NCI-H1105 treated with DMSO at 0.1 percent for 48 hours (cell line): ENCODE data around the gene SCAPER.
"Not testable (repeated sequence)": the region's sequence is repeated elsewhere in the genome, so short reads cannot be mapped to it uniquely, and the experiment has no call there.

Experiments used
- DNase-seq: peaks from one replicate; lab custom pipeline; 2025; lab: John Stamatoyannopoulos, UW

SCAPER gene

DNA sequence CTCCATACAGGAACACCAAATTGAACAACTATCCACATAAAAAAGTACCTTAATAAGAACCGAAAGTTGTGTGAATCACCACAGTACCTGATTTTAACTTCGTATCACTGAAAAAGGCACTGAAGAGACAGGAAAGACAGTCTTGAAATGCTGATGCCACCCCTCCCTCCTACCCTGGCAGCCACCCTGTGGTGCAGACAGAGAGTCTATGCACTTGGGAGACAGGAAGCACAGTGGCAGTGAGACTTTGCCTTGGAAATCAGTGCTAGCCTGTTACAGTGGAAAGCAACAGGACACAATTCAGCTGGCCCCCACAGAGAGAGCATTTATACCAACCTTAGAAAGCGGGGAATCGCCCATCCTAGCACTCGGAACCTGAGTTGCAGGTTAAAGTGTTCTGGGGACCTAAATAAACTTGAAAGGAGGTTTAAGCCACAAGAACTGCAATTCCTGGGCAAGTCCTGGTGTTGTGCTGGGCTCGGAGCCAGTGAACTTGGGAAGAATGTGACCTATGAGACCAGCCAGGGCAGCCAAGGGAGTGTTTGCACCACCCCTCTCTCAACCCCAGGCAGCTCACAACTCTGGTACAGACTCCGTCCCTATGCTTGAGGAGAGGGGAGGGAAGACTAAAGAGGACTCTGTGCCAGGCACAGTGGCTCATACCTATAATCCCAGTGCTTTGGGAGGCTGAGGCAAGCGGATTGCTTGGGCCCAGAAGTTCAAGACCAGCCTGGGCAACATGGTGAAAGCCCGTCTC lies 328.4 kb downstream of the SCAPER start:
- DNase-seq: no peak

DNA sequence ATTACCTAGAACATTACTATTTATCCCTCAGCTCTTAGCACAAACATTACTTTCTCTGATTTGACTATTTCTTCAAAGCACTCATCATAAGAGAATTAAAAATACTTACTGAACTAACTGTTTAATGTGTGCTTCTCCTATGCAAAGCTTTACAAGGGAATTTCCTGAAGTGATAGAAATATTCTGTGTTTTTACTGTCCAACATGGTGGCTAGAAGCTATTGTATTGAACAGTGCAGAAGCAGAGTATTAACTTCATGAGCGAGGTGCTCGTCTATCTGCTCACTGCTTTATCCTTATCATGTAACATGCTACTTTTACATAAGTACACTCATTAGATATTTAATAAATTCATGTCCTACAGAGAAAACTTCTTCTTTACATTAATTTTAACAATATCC lies 329.5 kb downstream of the SCAPER start:
- DNase-seq: no peak

DNA sequence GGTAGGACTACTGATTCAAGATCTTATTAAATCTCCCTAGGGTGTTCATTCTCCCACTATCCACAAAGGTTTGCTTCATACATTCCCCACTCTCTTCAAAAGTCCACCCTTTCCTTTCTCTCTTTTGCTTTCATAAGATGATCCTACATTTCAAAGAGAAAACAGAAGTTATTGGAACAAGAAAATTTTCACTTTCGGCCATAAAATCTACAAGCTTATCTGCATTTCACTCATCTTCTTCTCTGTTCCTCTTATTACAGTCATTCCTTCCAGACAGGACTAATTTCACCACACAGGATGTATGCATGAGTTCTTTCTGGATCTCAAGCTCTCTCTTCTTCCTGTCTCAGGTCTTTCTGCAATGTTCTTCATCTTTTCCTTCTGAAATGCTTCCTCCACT lies 329.9 kb downstream of the SCAPER start:
- no peak for DNase-seq

DNA sequence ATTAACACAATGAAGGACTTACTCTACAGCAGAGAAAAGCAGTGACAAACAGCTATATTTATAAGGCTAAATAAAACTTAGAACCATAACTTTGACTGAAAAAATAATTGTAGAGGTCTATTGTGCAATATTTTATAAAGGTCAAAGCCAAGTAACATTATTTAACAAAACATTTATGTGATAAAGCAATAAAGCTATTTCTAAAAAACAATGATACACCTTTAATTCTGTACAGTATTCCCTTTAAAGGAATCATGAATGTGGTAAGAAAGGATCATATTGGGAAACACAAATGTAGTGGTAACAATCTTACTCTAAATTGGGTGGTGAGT lies 332.2 kb downstream of the SCAPER start:
- no peak for DNase-seq

DNA sequence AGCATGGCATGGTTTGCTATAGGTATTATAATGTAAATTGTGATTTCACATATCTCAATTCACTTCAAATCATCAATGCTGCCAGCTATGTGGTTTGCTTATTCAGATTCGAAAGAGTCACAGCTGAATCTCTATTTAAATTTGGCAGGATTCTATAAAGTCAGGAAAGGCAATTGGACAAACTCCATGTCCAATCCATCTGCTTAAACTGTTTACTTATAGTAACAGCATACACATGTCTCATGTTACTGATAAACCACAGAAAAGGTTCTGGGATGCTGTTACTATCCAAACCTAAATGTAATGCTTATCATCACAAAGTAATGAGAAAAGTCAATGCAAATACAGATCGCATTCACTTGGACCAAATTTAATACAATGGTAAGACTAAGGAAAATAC lies 338.9 kb downstream of the SCAPER start:
- no peak for DNase-seq

DNA sequence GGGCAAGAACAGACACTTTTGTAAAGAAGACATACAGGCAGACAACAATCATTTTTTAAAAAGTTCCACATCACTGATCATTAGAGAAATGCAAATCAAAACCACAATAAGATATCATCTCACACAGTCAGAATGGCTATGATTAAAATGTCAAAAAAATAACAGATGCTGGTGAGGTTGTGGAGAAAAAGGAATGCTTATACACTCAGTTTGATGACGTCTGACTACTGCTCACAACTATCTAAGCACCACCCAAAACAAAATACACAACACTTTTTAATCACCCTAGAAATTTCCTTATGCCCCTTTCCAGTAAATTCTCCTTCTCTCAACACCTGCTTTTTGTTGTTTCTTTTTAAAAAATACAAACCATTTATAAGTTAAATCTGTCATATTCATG lies 339.8 kb downstream of the SCAPER start:
- no peak for DNase-seq

DNA sequence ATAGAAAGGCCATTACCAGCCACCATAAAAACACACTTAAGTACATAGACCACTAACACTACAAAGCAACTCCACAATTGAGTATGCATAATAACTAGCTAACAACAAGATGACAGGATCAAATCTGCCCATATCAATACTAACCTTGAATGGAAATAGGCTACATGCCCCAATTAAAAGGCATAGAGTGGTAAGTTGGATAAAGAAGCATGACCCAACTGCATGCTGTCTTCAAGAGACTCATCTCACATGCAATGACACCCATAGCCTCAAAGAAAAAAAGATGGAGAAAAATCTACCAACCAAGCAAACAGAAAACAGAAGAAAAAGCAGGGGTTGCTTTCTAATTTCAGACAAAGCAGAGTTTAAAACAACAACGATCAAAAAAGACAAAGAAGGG lies 349.9 kb downstream of the SCAPER start:
- no peak for DNase-seq

DNA sequence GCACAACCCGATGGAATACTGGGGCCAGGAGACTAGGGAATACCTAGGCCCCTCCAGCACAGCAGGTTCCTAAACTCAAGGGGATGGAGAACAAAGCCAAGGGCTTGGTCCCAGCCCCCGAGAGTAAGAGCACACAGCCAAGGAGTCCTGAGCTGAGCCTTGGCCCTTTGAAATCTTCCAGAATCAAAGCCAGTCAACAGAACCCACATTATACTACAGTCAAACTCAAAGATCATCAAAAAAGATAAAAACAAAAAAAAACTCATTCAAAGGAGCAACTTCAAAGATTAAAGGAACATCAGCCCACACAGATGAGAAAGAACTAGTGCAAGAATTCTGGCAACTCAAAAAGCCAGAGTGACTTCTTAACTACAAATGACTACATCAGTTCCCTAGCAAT lies 351.6 kb downstream of the SCAPER start:
- DNase-seq: no peak

DNA sequence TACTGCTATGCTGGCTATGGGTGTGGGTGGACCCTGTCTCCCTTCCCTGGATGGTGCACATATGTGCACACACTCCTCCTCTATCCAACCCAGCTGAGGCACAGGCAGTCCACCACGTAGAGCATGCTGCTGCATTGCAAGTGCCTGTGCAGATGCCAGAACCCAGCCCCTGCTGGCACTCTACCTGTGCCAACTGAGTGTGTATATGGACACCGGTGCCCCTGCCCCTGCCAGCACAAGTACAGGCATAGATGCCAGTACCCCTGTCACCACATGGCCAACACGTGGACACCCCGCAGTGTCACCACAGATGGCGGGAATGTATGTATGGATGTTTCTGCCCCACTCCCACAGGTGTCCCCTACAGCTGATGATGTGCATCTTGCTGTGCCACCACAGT lies 352.0 kb downstream of the SCAPER start:
- DNase-seq: no peak

DNA sequence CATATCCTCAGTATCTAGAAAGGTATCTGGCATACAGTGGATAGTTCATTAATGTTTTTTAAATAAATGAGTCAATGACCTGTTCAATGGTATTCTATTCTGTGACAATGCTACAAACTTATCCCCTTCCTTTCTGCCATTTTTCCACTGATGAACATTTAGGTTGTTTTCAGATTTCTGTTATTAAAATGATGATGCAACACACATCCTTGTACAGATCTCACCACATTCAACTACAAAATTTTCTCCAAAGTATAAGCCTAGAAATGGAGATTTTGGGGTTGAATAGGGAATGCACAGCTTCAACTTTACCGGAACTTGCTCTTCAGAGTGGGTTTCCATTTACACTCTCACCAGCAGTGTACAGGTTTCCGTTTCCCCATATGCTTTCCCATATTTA lies 358.3 kb downstream of the SCAPER start:
- no peak for DNase-seq

DNA sequence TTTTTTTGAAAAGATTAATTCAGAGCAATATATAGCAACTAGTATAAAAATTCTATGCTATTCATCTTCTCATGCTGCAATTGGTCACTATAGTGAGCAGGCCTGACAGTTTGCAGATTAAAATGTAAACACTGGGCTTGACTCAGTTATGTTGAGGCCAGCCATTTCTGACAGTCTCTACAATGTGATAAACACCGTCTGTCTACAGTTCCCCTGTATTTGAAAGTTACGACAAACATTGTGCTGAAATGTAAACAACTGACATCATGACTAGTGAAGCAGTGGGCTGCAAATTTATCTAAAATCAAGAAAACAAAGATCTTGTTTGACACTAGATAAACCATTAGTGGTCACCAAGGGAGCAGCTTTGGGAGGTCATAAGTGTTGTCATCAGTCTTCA lies 371.1 kb downstream of the SCAPER start:
- DNase-seq: no peak

DNA sequence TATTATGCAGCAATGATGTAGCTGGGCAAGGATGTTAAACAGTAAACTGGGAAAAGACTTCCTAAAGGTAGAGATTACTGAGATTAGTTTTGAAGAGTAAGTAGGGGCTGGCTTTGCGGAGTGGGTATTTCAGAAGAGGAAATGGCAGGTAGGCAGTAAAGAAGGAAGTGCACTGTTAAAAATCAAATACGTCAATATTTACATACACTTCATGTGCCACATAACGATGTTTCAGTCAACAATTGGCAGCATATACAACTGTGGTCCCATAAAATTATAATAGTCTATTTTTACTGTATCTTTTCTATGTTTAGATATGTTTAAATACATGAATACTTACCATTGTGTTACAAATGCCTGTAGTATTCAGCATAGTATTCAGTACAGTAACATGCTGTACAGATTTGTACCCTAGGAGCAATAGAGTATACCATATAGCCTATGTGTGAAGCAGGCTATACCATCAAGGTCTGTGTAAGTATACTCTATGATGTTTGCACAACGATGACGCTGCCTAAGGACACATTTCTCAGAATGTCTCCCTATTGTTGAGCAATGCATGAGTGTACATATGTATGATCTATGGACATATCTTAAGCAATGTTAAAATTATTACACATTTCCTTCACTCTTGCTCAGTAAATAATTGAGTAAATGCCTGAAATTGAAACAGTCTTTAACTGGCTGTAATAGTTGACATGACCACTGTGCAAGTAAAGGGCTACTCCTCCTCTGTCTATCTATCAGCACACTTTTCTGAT lies 371.9 kb downstream of the SCAPER start:
- no peak for DNase-seq

DNA sequence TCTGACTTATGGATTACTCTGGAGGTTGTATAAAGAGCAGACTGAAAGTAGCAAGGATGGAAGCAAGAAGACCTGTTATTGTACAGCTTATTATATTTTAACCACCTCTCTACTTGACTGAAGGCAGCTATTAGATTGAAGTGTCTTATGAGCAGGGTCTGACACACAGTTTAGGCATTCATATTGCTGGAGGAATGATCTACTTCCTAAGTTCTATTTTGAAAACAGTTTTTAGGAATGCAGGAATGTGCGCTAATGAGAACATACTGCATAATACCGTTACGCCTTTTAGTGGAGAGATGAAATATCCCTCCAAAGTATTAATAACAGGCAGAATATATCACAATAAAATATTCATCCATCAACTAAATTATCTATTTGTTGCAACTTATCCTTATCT lies 375.2 kb downstream of the SCAPER start:
- DNase-seq: no peak

DNA sequence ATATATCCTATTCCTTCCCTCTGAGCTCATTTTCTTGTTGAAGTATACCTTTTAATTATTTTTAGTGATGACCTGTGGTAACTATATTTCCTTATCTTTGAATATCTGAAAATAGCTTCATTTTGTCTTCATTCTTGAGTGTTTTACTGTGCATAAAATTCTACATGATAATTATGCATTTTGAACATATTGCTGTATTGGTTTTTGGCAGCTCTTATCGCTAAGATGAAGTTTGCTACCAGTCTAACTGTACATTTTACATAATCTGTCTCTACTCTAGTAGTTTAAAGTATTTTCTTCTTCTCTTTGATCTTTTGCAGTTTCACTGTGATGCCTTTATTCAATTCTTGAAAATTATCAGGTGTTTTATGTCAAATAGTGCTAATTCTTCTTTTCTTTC lies 379.0 kb downstream of the SCAPER start:
- DNase-seq: no peak

DNA sequence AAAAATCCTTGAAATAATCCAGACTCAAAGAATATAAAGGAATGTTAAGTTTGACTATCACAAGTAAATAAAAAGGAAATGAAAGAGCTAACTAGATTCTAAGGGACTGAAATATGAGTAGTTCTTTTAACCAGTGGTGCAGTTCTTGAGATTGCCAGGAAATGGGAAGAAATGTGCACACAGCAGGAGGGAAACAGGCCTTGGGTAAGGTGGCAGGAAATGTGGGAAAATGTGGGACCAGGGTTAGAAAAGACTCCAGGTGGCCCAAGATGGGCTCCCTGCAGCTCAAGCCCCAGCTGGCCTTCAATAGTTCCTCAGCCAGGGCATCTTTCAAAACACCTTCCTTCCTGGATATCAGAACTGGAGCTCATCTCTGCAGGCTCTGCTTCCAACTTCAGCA lies 387.2 kb downstream of the SCAPER start:
- no peak for DNase-seq

DNA sequence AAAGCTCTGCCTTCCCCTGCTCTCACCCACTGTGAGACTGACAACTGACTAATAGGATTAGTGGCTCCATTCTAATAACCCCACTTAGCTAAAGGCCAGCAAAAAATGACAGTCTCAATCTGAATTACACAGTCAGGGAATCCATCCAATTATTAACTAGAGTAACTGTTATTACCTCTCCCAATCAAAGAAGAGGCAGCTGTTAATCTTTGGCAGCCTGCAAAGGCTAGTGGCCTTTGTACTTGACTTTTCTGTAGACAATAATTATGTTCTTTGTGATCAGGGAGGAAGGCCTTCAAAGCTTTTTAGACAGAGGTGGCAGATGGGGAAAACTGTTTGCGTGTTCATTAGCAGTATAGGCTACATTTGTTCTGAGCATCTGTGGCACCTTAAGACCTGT lies 390.9 kb downstream of the SCAPER start:
- peak; percentile 86 for DNase-seq

DNA sequence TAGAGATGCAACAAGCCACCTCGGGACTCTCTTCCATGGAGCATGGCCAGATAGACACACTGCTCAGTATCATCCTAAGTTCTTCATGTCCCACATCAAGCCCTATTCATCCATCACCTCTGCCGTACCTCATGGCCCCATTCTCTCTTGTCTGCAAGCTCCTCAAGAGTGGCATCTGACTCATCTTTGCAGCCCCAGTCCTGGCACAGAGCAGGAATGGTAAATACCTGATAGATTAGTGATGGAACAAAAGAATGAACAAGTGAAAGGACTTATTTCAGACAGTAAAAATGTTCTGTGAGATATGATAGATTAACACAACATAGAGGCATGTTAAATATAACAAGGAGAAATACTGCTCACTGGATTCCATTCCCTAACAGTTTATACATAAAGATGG lies 392.2 kb downstream of the SCAPER start:
- no peak for DNase-seq

DNA sequence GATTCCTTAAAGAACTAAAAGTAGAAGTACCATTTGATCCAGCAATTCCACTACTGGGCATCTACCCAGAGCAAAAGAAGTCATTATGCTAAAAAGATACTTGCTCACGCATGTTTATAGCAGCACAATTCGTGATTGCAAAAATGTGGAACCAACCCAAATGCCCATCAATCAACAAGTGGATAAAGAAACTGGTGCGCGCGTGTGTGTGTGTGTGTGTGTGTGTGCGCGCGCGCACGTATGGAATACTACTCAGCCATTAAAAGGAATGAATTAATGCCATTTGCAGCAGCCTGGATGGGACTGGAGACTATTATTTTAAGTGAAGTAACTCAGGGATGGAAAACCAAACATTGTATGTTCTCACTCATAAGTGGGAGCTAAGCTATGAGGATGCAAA lies 394.5 kb downstream of the SCAPER start:
- DNase-seq: not testable (repeated sequence)

DNA sequence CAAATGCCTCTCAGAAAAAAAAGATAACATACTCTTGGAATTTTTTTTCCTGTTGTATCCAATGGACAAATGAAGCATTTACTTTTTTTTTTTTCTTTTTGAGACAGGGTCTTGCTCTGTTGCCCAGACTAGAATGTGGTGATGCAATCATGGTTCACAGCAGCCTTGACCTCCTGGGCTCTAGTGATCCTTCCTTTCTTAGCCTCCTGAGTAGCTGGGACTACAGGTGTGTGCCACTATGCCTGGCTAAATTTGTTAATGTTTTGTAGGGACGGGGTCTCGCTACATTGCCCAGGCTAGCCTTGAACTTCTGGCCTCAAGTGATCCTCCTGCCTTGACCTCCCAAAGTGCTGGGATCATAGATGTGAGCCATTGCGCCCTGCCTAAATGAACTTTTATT lies 401.3 kb downstream of the SCAPER start:
- DNase-seq: no peak

DNA sequence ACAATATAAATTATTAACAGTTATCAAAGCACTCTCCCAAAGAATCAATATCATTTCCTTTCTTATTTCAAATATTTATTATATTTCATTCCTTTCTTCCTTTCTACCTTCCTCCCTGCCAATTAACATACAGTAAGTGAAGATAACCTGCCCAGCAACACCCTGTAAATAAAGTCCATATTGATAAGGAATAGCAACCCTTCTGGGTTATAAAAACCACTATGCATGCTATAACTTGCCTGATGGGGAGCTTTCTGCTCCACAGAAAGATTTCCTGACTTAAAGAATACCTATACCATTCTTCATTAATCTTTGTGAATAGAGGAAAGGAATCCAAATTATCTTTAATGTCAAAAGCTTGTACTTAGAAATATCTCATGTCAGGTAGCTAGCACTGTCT lies 402.0 kb downstream of the SCAPER start:
- DNase-seq: no peak

DNA sequence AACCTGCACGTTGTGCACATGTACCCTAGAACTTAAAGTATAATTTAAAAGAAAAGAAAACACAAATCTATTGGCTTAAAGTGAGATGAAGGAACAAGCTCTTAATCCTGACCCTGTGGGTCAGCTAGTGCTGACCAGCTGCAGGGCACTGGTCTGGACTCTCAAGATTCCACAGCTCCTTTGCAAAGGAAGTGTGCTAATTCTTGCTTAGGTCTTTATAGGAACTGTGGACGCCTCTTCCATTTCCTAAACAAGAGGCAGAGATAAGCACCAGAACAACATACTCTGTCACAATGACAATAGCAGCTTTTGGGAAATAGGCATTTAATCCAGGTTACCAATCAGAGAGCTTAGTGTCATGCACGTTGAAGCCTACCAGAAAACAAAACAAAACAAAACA lies 402.5 kb downstream of the SCAPER start:
- no peak for DNase-seq

DNA sequence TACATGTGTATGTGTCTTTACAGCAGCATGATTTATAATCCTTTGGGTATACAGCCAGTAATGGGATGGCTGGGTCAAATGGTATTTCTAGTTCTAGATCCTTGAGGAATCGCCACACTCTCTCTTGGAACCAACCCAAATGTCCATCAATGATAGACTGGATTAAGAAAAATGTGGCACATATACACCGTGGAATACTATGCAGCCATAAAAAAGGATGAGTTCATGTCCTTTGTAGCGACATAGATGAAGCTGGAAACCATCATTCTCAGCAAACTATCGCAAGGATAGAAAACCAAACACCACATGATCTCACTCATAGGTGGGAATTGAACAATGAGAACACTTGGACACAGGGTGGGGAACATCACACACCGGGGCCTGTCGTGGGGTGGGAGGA lies 403.0 kb downstream of the SCAPER start:
- DNase-seq: not testable (repeated sequence)

DNA sequence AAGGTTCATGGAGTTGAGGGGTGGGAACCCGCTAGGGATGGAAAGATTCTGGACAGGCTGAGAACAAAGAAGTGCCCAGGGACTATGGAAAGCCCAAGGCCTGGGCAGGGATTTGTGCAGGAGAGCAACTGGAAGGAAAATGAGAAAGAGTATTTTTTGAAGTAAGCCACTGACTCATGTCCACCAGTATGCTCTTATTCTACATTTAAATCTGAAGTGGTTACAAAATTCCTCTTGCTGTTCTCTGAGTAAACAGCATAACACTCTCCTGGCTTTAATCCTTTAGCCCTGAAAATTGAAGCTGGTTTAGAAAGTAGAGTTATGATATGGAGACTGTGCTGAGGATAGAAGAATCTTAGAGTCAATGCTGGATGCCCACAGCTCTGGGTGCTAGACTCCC lies 403.4 kb downstream of the SCAPER start:
- DNase-seq: no peak

DNA sequence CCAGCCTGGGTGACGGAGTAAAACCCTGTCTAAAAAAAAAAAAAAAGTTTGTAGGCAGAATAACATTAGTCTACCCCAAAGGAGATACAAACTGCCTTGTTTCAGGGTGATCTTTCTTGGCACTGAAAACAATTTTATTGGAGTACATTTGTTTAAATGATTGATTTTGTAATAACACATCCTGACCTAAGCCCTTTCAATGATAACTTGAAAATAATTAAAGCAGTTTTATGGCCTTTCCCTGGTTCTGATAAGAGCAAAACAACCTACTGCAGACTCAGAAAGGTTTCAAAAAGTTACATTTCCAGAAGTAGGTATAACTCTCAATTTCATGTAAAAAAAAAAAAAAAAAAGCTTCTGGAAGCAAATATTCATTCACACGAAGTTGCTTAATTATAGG lies 404.1 kb downstream of the SCAPER start:
- DNase-seq: no peak
